ENCODE results near the gene POU5F1. TPM values are rescaled to one million over a fixed set of nuclear protein-coding genes. Genes with fewer than 3 reads are reported as not detected.

POU5F1 gene
- total RNA-seq, 1 experiment from 2014 or later, result not detected

DNA sequence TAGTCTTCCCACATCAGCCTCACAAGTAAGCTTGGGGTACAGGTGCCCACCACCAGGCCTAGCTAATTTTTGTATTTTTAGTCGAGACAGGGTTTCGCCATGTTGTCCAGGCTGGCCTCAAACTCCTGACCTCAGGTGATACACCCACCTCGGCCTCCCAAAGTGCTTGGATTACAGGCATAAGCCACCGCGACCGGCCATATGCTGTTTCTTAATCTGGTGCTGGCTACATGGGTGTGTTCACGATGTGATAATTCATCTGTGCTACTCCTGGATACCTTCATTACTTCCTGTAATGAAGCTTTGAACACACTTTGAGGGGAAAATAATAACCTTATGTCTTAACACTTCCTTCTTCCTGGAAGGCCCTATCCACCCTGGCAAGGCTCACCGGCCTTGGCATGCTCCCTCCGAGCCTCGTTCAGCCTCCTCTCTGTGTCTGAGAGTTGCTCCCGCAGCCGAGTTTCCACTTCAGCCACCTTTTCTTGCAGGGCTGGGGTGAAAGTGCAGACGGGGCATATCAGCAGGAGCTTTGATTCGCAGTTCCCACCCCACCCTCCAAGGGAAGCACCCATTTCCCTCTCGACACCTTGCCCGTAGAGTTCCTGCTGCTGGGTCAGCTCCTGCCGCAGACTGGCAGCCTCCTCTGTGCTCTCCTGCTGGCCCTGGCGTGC, 26.0 kb downstream of the POU5F1 start:
- CTCF ChIA-PET, result no interaction called here
- no peaks in the 10 kb centered on the region for H3F3A ChIP-seq (ENCODE audit: low read length, unreplicated experiment)
- H4K20me1 ChIP-seq (ENCODE audit: low read length), result no peaks in the 10 kb centered on the region
- H2AFZ ChIP-seq (ENCODE audit: low read length), result no peak overlapping the region
- H3K4me3 ChIP-seq (ENCODE audit: low read length), result no peak overlapping the region
- intact Hi-C loops (cut with micrococcal nuclease), result no loop called here
- ATAC-seq (no peak), DNase-seq (no peak)
- H3K4me2 ChIP-seq (ENCODE audit: low read length), result no peak overlapping the region
- no peaks in the 10 kb centered on the region for H3K79me2 ChIP-seq (ENCODE audit: low read length)
- no peak overlapping the region for H3K27ac ChIP-seq (ENCODE audit: low read length)
- H3K36me3 ChIP-seq (ENCODE audit: low read depth, low read length), result no peaks in the 10 kb centered on the region
- POLR2A ChIA-PET (ENCODE audit: unreplicated experiment), result no interaction called here
- H3K9me2 ChIP-seq (replicated peaks; ENCODE audit: low read length), result no peaks in the 10 kb centered on the region
- TF ChIP-seq EZH2phosphoT487 (IDR thresholded peaks at IDR 0.05; ENCODE audit: borderline replicate concordance, low read length) (no peak), EZH2 (IDR thresholded peaks at IDR 0.05; ENCODE audit: low read length, unreplicated experiment) (no peak)
- TF ChIP-seq, protein P1, sequence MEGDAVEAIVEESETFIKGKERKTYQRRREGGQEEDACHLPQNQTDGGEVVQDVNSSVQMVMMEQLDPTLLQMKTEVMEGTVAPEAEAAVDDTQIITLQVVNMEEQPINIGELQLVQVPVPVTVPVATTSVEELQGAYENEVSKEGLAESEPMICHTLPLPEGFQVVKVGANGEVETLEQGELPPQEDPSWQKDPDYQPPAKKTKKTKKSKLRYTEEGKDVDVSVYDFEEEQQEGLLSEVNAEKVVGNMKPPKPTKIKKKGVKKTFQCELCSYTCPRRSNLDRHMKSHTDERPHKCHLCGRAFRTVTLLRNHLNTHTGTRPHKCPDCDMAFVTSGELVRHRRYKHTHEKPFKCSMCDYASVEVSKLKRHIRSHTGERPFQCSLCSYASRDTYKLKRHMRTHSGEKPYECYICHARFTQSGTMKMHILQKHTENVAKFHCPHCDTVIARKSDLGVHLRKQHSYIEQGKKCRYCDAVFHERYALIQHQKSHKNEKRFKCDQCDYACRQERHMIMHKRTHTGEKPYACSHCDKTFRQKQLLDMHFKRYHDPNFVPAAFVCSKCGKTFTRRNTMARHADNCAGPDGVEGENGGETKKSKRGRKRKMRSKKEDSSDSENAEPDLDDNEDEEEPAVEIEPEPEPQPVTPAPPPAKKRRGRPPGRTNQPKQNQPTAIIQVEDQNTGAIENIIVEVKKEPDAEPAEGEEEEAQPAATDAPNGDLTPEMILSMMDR (conservative IDR thresholded peaks at IDR 0.05; ENCODE audit: low read depth, low read length), result no peak
- H3K4me1 ChIP-seq (ENCODE audit: insufficient read depth, low read length), result no peaks in the 10 kb centered on the region
- no peaks in the 10 kb centered on the region for H3K9me3 ChIP-seq (ENCODE audit: low read length)
- H3K9ac ChIP-seq (ENCODE audit: low read length), result no peak overlapping the region
- no TSS peak for BruUV-seq (replicated peaks)
- no peaks in the 10 kb centered on the region for H3K27me3 ChIP-seq (ENCODE audit: low read length)

DNA sequence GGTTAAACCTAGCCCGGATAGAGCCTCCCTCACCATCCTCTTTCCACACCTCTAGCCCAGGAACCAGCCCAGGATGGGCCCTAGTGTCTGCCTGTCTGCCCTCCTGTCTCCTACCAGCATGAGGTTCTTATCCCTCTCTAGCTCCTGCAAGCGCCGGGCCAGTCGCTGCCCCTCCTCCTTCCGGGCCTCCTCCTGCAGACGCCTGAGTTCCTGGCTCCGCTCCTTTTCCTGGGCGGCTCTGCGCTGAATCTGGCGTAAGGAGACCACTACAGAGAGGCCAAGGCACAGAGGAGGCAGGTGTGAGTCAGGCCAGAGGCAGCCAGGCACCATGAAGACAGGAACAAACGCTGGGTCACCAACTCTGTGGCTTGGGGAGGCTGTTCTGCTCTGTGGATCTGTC, 27.3 kb downstream of the POU5F1 start:
- no peak overlapping the region for H3K4me3 ChIP-seq (ENCODE audit: low read length)
- peaks cover 4% of the 10 kb centered on the region; the same call in 1 of the 2 replicates for H3K4me1 ChIP-seq (ENCODE audit: insufficient read depth, low read length)
- TF ChIP-seq EZH2 (IDR thresholded peaks at IDR 0.05; ENCODE audit: low read length, unreplicated experiment), result no peak
- TF ChIP-seq, protein P1 (conservative IDR thresholded peaks at IDR 0.05; ENCODE audit: low read depth, low read length), result no peak
- no peak for TF ChIP-seq EZH2phosphoT487 (IDR thresholded peaks at IDR 0.05; ENCODE audit: borderline replicate concordance, low read length)
- DNase-seq, result no peak
- BruUV-seq (replicated peaks), result no TSS peak
- no peak overlapping the region for H3K9ac ChIP-seq (ENCODE audit: low read length)
- no peaks in the 10 kb centered on the region for H3K9me3 ChIP-seq (ENCODE audit: low read length)
- no peaks in the 10 kb centered on the region for H4K20me1 ChIP-seq (ENCODE audit: low read length)
- intact Hi-C loops (cut with micrococcal nuclease), result no loop called here
- POLR2A ChIA-PET (ENCODE audit: unreplicated experiment), result no interaction called here
- CTCF ChIA-PET, result no interaction called here
- H3K9me2 ChIP-seq (replicated peaks; ENCODE audit: low read length), result no peaks in the 10 kb centered on the region
- no peak overlapping the region for H3K4me2 ChIP-seq (ENCODE audit: low read length)
- no peak overlapping the region for H3K27ac ChIP-seq (ENCODE audit: low read length)
- H3K79me2 ChIP-seq (ENCODE audit: low read length), result no peaks in the 10 kb centered on the region
- H3F3A ChIP-seq (ENCODE audit: low read length, unreplicated experiment), result no peaks in the 10 kb centered on the region
- H3K36me3 ChIP-seq (ENCODE audit: low read depth, low read length), result no peaks in the 10 kb centered on the region
- no peak overlapping the region for H2AFZ ChIP-seq (ENCODE audit: low read length)
- no peak for ATAC-seq
- H3K27me3 ChIP-seq (ENCODE audit: low read length), result no peaks in the 10 kb centered on the region

DNA sequence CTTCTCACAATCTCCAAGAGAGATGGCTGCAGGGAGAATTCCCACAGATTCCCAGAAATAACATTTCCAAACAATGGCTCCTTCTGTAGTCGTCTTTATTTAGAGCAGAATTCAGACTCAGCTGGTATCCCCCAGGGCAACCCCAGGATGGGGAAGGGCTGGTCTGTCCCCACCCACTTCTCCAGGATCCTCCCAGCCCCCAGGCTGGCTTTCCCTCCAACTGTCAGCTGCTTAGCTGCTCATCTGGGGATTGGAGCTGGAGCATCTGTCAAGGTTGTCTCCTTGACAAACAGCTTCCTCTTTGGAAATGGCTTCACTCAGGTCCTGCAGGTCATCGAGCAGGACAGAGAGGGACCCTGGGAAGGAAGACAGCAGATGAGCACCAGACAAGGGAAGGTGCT, 28.1 kb downstream of the POU5F1 start:
- Histone ChIP-seq H3K79me2 (ENCODE audit: low read length) (no peaks in the 10 kb centered on the region), H3K9ac (ENCODE audit: low read length) (no peak overlapping the region), H2AFZ (ENCODE audit: low read length) (no peak overlapping the region), H3K36me3 (ENCODE audit: low read depth, low read length) (no peaks in the 10 kb centered on the region), H3F3A (ENCODE audit: low read length, unreplicated experiment) (no peaks in the 10 kb centered on the region), H3K4me2 (ENCODE audit: low read length) (no peak overlapping the region), H3K27ac (ENCODE audit: low read length) (no peak overlapping the region), H3K9me2 (replicated peaks; ENCODE audit: low read length) (no peaks in the 10 kb centered on the region), H3K9me3 (ENCODE audit: low read length) (no peaks in the 10 kb centered on the region), H3K27me3 (ENCODE audit: low read length) (no peaks in the 10 kb centered on the region), H4K20me1 (ENCODE audit: low read length) (no peaks in the 10 kb centered on the region), H3K4me3 (ENCODE audit: low read length) (no peak overlapping the region), H3K4me1 (ENCODE audit: insufficient read depth, low read length) (peaks cover 4% of the 10 kb centered on the region; the same call in 1 of the 2 replicates)
- no TSS peak for BruUV-seq (replicated peaks)
- ChIA-PET CTCF (no interaction called here), POLR2A (ENCODE audit: unreplicated experiment) (no interaction called here)
- ATAC-seq, result no peak
- intact Hi-C loops (cut with micrococcal nuclease), result no loop called here
- TF ChIP-seq EZH2 (IDR thresholded peaks at IDR 0.05; ENCODE audit: low read length, unreplicated experiment), result no peak
- TF ChIP-seq EZH2phosphoT487 (IDR thresholded peaks at IDR 0.05; ENCODE audit: borderline replicate concordance, low read length), result no peak
- TF ChIP-seq, protein P1 (conservative IDR thresholded peaks at IDR 0.05; ENCODE audit: low read depth, low read length), result no peak
- DNase-seq, result no peak
